ENCODE measurements around the gene PARD6A.

Gene PARD6A

GRCh38 chr16:67658849-67659674 lies 1.7 kb upstream of the PARD6A start:
- H3K4me3 ChIP-seq (ENCODE audit: low read length): peak overlapping the region; percentile 94
- TF ChIP-seq CTCF (conservative IDR thresholded peaks at IDR 0.05; ENCODE audit: low read length): no peak
- no peak for DNase-seq (ENCODE audit: low read depth)

- DNase-seq (ENCODE audit: low read depth): peak; percentile 85
Observed at GRCh38 chr16:67659675-67660563, 841 bp upstream of the PARD6A start, which contains the start of gene ACD. Gene ACD, minus strand, starts transcription at chr16:67660260. Its CDS starts 40 bp downstream, at chr16:67660220.

GRCh38 chr16:67661101-67661761 lies 471 bp downstream of the PARD6A start:
- TF ChIP-seq CTCF (conservative IDR thresholded peaks at IDR 0.05; ENCODE audit: low read length): no peak
- peak overlapping the region; percentile 54 for H3K4me3 ChIP-seq (ENCODE audit: low read length)
- DNase-seq (ENCODE audit: low read depth): no peak

More at GRCh38 chr16:67659675-67660563, 841 bp upstream of the PARD6A start, which contains the start of gene ACD:
- no peak for TF ChIP-seq CTCF (conservative IDR thresholded peaks at IDR 0.05; ENCODE audit: low read length)
- H3K4me3 ChIP-seq (ENCODE audit: low read length): peak within 1 kb of the TSS; percentile 94

- DNase-seq (ENCODE audit: low read depth): no peak
- TF ChIP-seq CTCF (conservative IDR thresholded peaks at IDR 0.05; ENCODE audit: low read length): no peak
Observed at GRCh38 chr16:67661886-67662652, 1.3 kb downstream of the PARD6A start.

GRCh38 chr16:67662653-67663010 lies 1.9 kb downstream of the PARD6A start:
- TF ChIP-seq CTCF (conservative IDR thresholded peaks at IDR 0.05; ENCODE audit: low read length): no peak
- no peak overlapping the region for H3K4me3 ChIP-seq (ENCODE audit: low read length)
- no peak for DNase-seq (ENCODE audit: low read depth)

More at GRCh38 chr16:67661886-67662652, 1.3 kb downstream of the PARD6A start:
- no peak overlapping the region for H3K4me3 ChIP-seq (ENCODE audit: low read length)

GRCh38 chr16:67663151-67663876 lies 2.6 kb downstream of the PARD6A start:
- DNase-seq (ENCODE audit: low read depth): no peak
- H3K4me3 ChIP-seq (ENCODE audit: low read length): no peak overlapping the region
- TF ChIP-seq CTCF (conservative IDR thresholded peaks at IDR 0.05; ENCODE audit: low read length): peak; percentile 11; the same call in 1 of the 2 replicates
